ENCODE data around the gene KLK7.
A peak's percentile ranks its signal among the peaks of the same experiment; 100 is the strongest.

Gene KLK7

DNA sequence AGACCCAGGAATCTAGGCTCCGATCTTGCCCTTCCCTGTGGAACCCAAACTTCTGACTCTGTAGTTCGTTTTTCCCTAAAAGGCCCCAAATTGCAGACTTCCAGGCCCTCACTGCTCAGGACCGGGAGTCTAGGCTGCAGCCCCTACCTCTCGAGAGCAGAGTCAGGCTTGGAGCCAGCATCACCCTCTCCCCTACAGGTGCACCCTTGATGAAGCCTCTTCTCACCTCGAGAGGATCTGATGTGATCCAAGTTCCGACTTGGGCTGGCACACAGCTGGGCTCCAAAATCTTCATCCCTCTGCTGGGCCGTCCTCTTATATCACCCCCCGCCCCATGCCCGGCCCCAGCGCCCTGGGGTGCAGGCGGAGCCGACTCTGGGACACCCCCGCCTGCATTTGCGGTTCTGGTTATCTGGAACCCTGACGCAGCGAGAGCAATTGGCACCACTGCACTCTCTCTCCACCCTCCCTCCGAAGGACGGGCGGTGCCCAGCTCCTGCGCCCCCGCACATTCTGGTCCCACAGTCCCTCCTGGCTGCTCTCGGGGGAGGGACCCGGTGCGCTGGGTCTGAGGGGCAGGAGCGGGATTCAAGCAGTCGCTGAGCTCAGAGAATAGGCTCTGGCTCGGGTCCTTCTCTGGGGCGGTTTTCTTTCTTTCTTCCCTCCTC lies at the start of gene KLK7:
KLK7 (minus strand) TSS at position 293 of the 668 bp plus-strand sequence. CDS start 1,518 bp downstream, outside the sequence.
- Histone ChIP-seq H3K9ac (ENCODE audit: insufficient read length, low read depth) (no peak within 1 kb of the TSS), H3K36me3 (ENCODE audit: insufficient read depth, insufficient read length, low read length) (no peaks in the 10 kb centered on the region), H3K4me3 (ENCODE audit: insufficient read length, low read depth) (no peak within 1 kb of the TSS), H3K9me3 (ENCODE audit: insufficient read depth, low read length) (no peaks in the 10 kb centered on the region), H3K4me1 (ENCODE audit: insufficient read depth, insufficient read length) (peaks cover 6% of the 10 kb centered on the region), H3K27me3 (ENCODE audit: insufficient read depth, insufficient read length) (no peaks in the 10 kb centered on the region)
- no peak for DNase-seq (ENCODE audit: low read depth, low spot score)
- TF ChIP-seq ZNF274 (IDR thresholded peaks at IDR 0.05; ENCODE audit: low read depth, low read length) (no peak), YY1 (IDR thresholded peaks at IDR 0.05; ENCODE audit: insufficient read depth, insufficient read length) (no peak), SUZ12 (IDR thresholded peaks at IDR 0.05; ENCODE audit: extremely low read depth, insufficient read depth, insufficient read length) (no peak)

DNA sequence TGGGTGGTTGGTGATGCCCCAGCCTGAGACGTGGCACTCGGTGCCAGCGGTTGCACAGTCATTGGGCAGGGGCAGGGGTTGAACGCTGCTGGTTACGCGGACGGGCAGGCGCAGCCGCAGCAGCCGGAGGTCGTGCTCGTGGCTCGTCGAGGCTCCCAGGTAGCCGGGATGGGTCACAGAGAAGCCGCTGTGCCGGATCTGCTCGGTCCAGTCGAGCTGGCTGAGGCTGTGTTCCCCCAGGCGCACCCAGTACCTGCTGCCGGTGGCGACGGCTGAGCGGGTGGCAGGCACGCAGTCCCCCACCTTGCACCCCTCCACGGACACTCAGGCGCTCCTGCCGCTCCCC lies 48.1 kb upstream of the KLK7 start:
- TF ChIP-seq ZNF274 (IDR thresholded peaks at IDR 0.05; ENCODE audit: low read depth, low read length), result no peak
- TF ChIP-seq YY1 (IDR thresholded peaks at IDR 0.05; ENCODE audit: insufficient read depth, insufficient read length), result no peak
- no peak for TF ChIP-seq SUZ12 (IDR thresholded peaks at IDR 0.05; ENCODE audit: extremely low read depth, insufficient read depth, insufficient read length)
- H3K9me3 ChIP-seq (ENCODE audit: insufficient read depth, low read length), result no peaks in the 10 kb centered on the region
- DNase-seq (ENCODE audit: low read depth, low spot score), result no peak
- peaks cover 7% of the 10 kb centered on the region for H3K4me1 ChIP-seq (ENCODE audit: insufficient read depth, insufficient read length)
- no peak overlapping the region for H3K9ac ChIP-seq (ENCODE audit: insufficient read length, low read depth)
- no peaks in the 10 kb centered on the region for H3K36me3 ChIP-seq (ENCODE audit: insufficient read depth, insufficient read length, low read length)
- H3K4me3 ChIP-seq (ENCODE audit: insufficient read length, low read depth), result no peak overlapping the region
- H3K27me3 ChIP-seq (ENCODE audit: insufficient read depth, insufficient read length), result no peaks in the 10 kb centered on the region

DNA sequence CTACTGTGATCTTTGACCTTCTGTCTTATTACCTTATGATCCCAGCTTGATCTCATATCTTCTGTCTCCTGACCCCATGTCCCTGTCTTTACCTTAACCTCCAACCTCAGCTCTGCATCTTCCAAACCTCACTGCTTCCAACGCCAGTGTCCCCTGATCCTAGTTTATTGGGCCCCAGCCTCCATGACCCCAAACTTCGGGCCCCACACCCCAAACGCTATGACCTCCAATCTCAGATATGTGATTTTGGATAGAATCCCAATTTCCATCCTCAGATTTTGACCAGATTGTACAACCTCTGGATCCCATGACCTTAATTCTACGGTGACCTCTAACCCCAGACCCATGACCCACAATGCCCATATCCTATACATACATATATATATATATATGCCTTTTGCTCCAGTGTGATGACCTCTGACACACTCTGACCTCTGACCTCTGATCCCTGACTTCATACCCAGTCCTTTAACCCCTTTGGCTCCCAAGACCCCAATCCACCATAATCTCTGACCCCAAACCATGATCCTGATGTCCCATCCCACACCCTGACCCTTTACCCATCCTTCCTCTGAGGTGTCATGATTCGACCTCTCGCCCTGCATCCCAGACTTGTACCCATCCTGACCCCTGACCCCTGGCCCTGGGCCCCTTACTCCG lies 47.6 kb upstream of the KLK7 start:
- no peak overlapping the region for H3K9ac ChIP-seq (ENCODE audit: insufficient read length, low read depth)
- peaks cover 7% of the 10 kb centered on the region for H3K4me1 ChIP-seq (ENCODE audit: insufficient read depth, insufficient read length)
- no peak for DNase-seq (ENCODE audit: low read depth, low spot score)
- no peaks in the 10 kb centered on the region for H3K9me3 ChIP-seq (ENCODE audit: insufficient read depth, low read length)
- H3K4me3 ChIP-seq (ENCODE audit: insufficient read length, low read depth), result no peak overlapping the region
- TF ChIP-seq ZNF274 (IDR thresholded peaks at IDR 0.05; ENCODE audit: low read depth, low read length), result no peak
- TF ChIP-seq YY1 (IDR thresholded peaks at IDR 0.05; ENCODE audit: insufficient read depth, insufficient read length), result no peak
- no peak for TF ChIP-seq SUZ12 (IDR thresholded peaks at IDR 0.05; ENCODE audit: extremely low read depth, insufficient read depth, insufficient read length)
- no peaks in the 10 kb centered on the region for H3K36me3 ChIP-seq (ENCODE audit: insufficient read depth, insufficient read length, low read length)
- H3K27me3 ChIP-seq (ENCODE audit: insufficient read depth, insufficient read length), result no peaks in the 10 kb centered on the region

DNA sequence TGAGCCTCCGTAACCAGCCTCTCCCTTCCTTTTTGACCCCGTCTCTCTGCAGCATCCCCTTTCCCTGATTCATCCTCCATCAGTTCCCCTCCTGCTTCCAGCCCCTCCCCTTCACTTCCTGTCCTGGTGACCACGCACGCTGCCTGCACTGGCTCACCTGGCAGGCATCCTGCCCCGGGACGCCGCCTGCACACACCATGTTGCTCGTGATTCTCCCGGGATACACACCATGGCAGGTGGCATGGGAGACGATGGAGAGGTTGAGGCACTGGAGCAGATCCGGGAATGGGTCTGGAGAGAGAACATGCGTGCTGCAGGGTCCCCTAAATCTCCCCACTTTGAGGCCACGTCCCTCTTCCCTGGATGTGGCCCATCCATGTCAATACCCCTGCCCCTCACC lies 46.9 kb upstream of the KLK7 start:
- no peaks in the 10 kb centered on the region for H3K9me3 ChIP-seq (ENCODE audit: insufficient read depth, low read length)
- no peak overlapping the region for H3K4me3 ChIP-seq (ENCODE audit: insufficient read length, low read depth)
- peaks cover 9% of the 10 kb centered on the region for H3K4me1 ChIP-seq (ENCODE audit: insufficient read depth, insufficient read length)
- H3K36me3 ChIP-seq (ENCODE audit: insufficient read depth, insufficient read length, low read length), result no peaks in the 10 kb centered on the region
- no peaks in the 10 kb centered on the region for H3K27me3 ChIP-seq (ENCODE audit: insufficient read depth, insufficient read length)
- TF ChIP-seq YY1 (IDR thresholded peaks at IDR 0.05; ENCODE audit: insufficient read depth, insufficient read length), result no peak
- TF ChIP-seq ZNF274 (IDR thresholded peaks at IDR 0.05; ENCODE audit: low read depth, low read length), result no peak
- TF ChIP-seq SUZ12 (IDR thresholded peaks at IDR 0.05; ENCODE audit: extremely low read depth, insufficient read depth, insufficient read length), result no peak
- no peak overlapping the region for H3K9ac ChIP-seq (ENCODE audit: insufficient read length, low read depth)
- DNase-seq (ENCODE audit: low read depth, low spot score), result no peak

DNA sequence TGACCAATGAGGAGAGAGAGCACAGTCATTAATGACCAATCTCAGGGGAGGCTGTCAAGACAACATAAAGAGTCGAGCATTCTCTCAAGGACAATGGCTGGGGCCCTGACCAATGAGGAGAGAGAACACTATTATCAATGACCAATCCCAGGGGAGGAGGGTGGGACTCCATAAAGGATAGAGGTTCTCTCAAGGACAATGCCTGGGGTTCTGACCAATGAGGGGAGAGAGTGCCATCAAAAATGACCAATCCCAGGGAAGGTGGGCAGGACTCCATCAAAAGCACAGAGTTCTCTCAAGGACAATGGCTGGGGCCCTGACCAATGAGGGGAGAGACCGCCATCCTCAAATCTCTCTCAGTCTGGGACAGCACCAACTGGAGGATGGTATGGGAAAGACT lies 46.0 kb upstream of the KLK7 start:
- no peak for DNase-seq (ENCODE audit: low read depth, low spot score)
- Histone ChIP-seq H3K27me3 (ENCODE audit: insufficient read depth, insufficient read length) (no peaks in the 10 kb centered on the region), H3K4me3 (ENCODE audit: insufficient read length, low read depth) (no peak overlapping the region), H3K9me3 (ENCODE audit: insufficient read depth, low read length) (no peaks in the 10 kb centered on the region), H3K36me3 (ENCODE audit: insufficient read depth, insufficient read length, low read length) (no peaks in the 10 kb centered on the region), H3K4me1 (ENCODE audit: insufficient read depth, insufficient read length) (peaks cover 12% of the 10 kb centered on the region), H3K9ac (ENCODE audit: insufficient read length, low read depth) (no peak overlapping the region)
- TF ChIP-seq ZNF274 (IDR thresholded peaks at IDR 0.05; ENCODE audit: low read depth, low read length), result no peak
- TF ChIP-seq SUZ12 (IDR thresholded peaks at IDR 0.05; ENCODE audit: extremely low read depth, insufficient read depth, insufficient read length), result no peak
- no peak for TF ChIP-seq YY1 (IDR thresholded peaks at IDR 0.05; ENCODE audit: insufficient read depth, insufficient read length)

DNA sequence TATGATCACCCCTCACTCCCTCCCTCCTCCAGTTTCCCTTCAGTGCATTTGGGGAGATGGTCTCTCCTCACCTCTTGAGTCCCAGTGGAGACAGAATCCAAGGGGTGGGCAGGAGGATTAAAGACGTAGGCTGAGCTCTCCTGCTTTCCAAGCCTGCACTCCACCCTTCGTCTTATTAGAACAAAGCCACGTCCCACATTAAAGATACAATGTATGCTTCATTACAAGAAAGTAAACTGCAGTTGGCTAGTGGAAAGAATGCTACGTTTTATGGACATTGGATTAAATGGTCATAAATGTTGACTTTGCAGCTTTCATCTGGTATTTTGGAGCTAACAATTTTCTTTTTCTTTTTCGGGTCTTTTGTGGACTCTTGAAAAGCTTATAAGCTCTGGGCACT lies 44.2 kb upstream of the KLK7 start:
- H3K4me1 ChIP-seq (ENCODE audit: insufficient read depth, insufficient read length), result peaks cover 15% of the 10 kb centered on the region
- DNase-seq (ENCODE audit: low read depth, low spot score), result no peak
- H3K36me3 ChIP-seq (ENCODE audit: insufficient read depth, insufficient read length, low read length), result no peaks in the 10 kb centered on the region
- no peak overlapping the region for H3K4me3 ChIP-seq (ENCODE audit: insufficient read length, low read depth)
- H3K27me3 ChIP-seq (ENCODE audit: insufficient read depth, insufficient read length), result no peaks in the 10 kb centered on the region
- H3K9ac ChIP-seq (ENCODE audit: insufficient read length, low read depth), result no peak overlapping the region
- TF ChIP-seq SUZ12 (IDR thresholded peaks at IDR 0.05; ENCODE audit: extremely low read depth, insufficient read depth, insufficient read length) (no peak), ZNF274 (IDR thresholded peaks at IDR 0.05; ENCODE audit: low read depth, low read length) (no peak), YY1 (IDR thresholded peaks at IDR 0.05; ENCODE audit: insufficient read depth, insufficient read length) (no peak)
- H3K9me3 ChIP-seq (ENCODE audit: insufficient read depth, low read length), result no peaks in the 10 kb centered on the region

DNA sequence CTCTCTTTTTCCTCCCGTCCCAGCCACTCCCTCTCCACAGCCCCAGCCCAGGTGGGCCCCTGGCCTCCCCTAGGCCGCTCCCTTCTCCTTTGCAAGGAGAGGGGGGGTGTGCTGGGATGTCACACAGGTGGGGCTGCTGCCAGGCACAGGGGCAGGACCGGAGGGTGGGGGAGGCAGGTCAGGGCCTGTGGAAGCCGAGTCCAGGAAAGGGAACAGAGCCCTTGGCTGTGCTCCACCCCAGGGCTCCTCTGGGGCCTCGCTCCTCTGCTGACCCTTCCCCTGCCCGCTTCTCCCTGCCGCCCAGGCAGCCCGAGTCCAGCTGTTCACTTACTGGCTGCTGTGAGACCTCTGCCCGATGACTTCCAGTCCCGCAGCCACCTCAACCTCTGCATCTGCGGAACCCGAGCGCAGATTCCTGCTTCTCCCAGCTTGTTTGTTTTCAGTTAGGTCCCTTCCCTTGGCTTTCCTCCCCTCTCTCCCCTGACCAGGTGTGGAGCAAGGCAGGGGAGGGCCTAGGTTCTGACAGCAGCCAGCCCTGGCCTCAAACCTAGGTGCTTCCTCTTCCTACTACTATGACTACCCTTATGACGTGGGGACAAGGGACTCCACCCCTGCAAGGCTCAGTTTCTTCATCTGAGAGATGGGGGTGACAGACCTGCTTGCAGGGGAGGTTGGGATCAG lies 43.5 kb upstream of the KLK7 start:
- TF ChIP-seq SUZ12 (IDR thresholded peaks at IDR 0.05; ENCODE audit: extremely low read depth, insufficient read depth, insufficient read length) (no peak), ZNF274 (IDR thresholded peaks at IDR 0.05; ENCODE audit: low read depth, low read length) (no peak)
- Histone ChIP-seq H3K4me3 (ENCODE audit: insufficient read length, low read depth) (no peak overlapping the region), H3K27me3 (ENCODE audit: insufficient read depth, insufficient read length) (no peaks in the 10 kb centered on the region), H3K9ac (ENCODE audit: insufficient read length, low read depth) (peak overlapping the region; percentile 50), H3K9me3 (ENCODE audit: insufficient read depth, low read length) (no peaks in the 10 kb centered on the region), H3K4me1 (ENCODE audit: insufficient read depth, insufficient read length) (peaks cover 15% of the 10 kb centered on the region), H3K36me3 (ENCODE audit: insufficient read depth, insufficient read length, low read length) (no peaks in the 10 kb centered on the region)
- no peak for DNase-seq (ENCODE audit: low read depth, low spot score)
